OCI-LY3 (cell line): ENCODE results near the gene TBXA2R.

ENCODE experiments used
- H2AFZ ChIP-seq: fragments of 200-600, 300-600 bp; shearing (Covaris generic); 2 replicates; pipeline ENCODE4 v1.6.0; 2014; ENCODE audit warnings: antibody characterized with exemption, low read depth, low read length
- H3K27ac ChIP-seq: fragments of 200-600, 300-600 bp; sonication (generic); 2 replicates; pipeline ENCODE4 v1.5.1; 2014; ENCODE audit warnings: mild to moderate bottlenecking, low read length, moderate library complexity, mixed read lengths
- H3K27me3 ChIP-seq: fragments of 200-600, 300-600 bp; sonication (generic); 2 replicates; pipeline ENCODE4 v1.6.1; 2014; ENCODE audit warnings: low read depth, low read length, mixed read lengths
- H3K36me3 ChIP-seq: fragments of 200-600, 300-600 bp; sonication (generic); replicated peaks from 2 replicates; pipeline ENCODE3; 2014; ENCODE audit warnings: low read depth, low read length, mixed read lengths
- H3K4me1 ChIP-seq: fragments of 300-600, 200-600 bp; sonication (generic); 2 replicates; pipeline ENCODE4 v1.6.1; 2014; ENCODE audit warnings: low read length, mixed read lengths
- H3K4me2 ChIP-seq: fragments of 200-600, 300-600 bp; sonication (generic); 2 replicates; pipeline ENCODE4 v1.6.1; 2014; ENCODE audit warnings: low read length, mixed read lengths
- H3K4me3 ChIP-seq: fragments of 300-600, 200-600 bp; sonication (generic); 2 replicates; pipeline ENCODE4 v1.5.1; 2014; ENCODE audit warnings: antibody characterized with exemption, mild to moderate bottlenecking, low read length, moderate library complexity
- H3K79me2 ChIP-seq: fragments of 300-600, 200-600 bp; shearing (Covaris generic); 2 replicates; pipeline ENCODE4 v1.6.1; 2014; ENCODE audit warnings: mild to moderate bottlenecking, low read length, mixed read lengths
- H3K9ac ChIP-seq: fragments of 300-600, 200-600 bp; shearing (Covaris generic); 2 replicates; pipeline ENCODE4 v1.6.0; 2014; ENCODE audit warnings: mild to moderate bottlenecking, low read length, moderate library complexity
- H3K9me3 ChIP-seq: fragments of 200-600, 300-600 bp; shearing (Covaris generic); 2 replicates; pipeline ENCODE4 v1.6.1; 2014; ENCODE audit warnings: low read length, mixed read lengths; ENCODE audit not compliant: insufficient read depth
- H4K20me1 ChIP-seq: fragments of 200-600, 300-600 bp; sonication (generic); 2 replicates; pipeline ENCODE4 v1.6.1; 2016; ENCODE audit warnings: low read length, mixed read lengths; ENCODE audit not compliant: insufficient read depth
- EZH2phosphoT487 ChIP-seq: fragments of 200-600 bp; shearing (Covaris generic); IDR thresholded peaks from 2 replicates; pipeline ENCODE4 v1.6.1; 2018; ENCODE audit warnings: antibody characterized with exemption, mixed run types, low read depth
- TF ChIP-seq, protein P1 (sequence below): fragments of 200-600, 300-600 bp; sonication (generic); IDR thresholded peaks from 2 replicates; pipeline ENCODE4 v1.5.1; 2014; ENCODE audit warnings: antibody characterized with exemption, low read length, low read depth

Gene TBXA2R

DNA sequence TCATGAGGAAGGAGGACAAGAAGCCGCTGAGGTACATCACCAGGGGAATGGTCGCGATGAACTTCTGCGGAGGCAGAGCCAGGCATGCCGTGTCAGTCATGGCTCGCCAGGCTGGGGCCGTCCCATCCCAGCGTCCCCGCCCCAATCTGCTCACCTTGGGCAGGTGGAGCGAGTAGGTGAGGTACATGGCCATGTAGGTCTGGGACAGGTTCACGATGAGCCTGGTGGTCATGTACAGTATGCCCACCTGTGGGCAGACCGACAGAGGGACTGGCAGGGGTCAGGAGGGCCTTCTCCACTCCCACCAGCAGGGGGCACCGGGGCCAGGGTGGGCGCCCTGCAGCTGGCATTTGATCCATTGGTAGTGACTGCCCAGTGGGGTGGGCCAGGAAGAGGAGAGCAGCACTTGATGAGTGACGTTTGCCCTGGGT lies 59.4 kb downstream of the TBXA2R start:
- Histone ChIP-seq H3K4me3 (no peak overlapping the region), H3K27ac (no peak overlapping the region), H3K36me3 (peaks cover 45% of the 10 kb centered on the region), H3K9me3 (no peaks in the 10 kb centered on the region), H3K4me2 (no peak overlapping the region), H3K27me3 (no peaks in the 10 kb centered on the region), H4K20me1 (peaks cover 12% of the 10 kb centered on the region), H2AFZ (no peak overlapping the region), H3K4me1 (no peaks in the 10 kb centered on the region), H3K79me2 (peaks cover 22% of the 10 kb centered on the region), H3K9ac (no peak overlapping the region)
- TF ChIP-seq, protein P1, sequence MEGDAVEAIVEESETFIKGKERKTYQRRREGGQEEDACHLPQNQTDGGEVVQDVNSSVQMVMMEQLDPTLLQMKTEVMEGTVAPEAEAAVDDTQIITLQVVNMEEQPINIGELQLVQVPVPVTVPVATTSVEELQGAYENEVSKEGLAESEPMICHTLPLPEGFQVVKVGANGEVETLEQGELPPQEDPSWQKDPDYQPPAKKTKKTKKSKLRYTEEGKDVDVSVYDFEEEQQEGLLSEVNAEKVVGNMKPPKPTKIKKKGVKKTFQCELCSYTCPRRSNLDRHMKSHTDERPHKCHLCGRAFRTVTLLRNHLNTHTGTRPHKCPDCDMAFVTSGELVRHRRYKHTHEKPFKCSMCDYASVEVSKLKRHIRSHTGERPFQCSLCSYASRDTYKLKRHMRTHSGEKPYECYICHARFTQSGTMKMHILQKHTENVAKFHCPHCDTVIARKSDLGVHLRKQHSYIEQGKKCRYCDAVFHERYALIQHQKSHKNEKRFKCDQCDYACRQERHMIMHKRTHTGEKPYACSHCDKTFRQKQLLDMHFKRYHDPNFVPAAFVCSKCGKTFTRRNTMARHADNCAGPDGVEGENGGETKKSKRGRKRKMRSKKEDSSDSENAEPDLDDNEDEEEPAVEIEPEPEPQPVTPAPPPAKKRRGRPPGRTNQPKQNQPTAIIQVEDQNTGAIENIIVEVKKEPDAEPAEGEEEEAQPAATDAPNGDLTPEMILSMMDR: peak; percentile 50
- TF ChIP-seq EZH2phosphoT487: no peak

DNA sequence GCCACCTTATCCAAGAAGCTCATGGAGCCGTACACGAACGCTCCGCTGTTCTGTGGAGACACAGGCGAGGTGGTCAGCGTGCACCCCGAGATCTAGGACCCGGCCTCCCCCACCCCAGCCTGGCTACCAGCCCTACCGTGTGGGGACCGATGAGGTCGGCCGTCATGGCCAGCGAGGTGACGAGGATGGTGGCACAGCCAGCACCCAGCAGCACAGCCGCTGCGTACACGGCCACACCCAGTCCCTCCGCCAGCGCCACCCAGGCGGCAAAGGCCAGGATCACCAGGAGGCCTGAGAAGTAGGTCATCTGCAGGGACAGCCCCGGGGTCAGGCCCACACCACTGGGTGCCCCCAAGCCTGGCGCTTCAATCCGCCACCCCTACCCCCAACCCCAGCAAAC lies 60.6 kb downstream of the TBXA2R start:
- TF ChIP-seq, protein P1: no peak
- no peak for TF ChIP-seq EZH2phosphoT487
- H3K79me2 ChIP-seq: peaks cover 12% of the 10 kb centered on the region
- no peaks in the 10 kb centered on the region for H3K27me3 ChIP-seq
- H3K4me1 ChIP-seq: no peaks in the 10 kb centered on the region
- peaks cover 45% of the 10 kb centered on the region for H3K36me3 ChIP-seq
- H3K9me3 ChIP-seq: no peaks in the 10 kb centered on the region
- H2AFZ ChIP-seq: no peak overlapping the region
- no peak overlapping the region for H3K4me2 ChIP-seq
- no peak overlapping the region for H3K4me3 ChIP-seq
- no peak overlapping the region for H3K9ac ChIP-seq
- H3K27ac ChIP-seq: no peak overlapping the region
- peaks cover 12% of the 10 kb centered on the region for H4K20me1 ChIP-seq

DNA sequence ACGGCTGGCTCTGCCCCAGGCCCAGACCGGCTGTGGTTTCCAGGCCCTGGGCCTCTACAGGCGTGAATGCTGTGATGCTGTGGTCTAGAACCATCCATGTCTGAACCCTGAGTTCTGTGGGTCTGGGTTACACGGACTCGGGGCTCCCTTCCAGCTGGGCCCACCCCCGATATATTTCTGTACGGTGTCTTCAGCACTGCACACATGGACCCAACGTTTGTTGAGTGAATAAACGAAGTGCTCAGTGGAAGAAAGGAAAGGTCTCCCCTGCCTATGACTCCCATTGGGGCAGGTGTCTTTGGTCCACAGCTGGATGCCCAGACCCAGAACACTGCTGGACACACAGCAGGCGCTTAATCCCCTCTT lies 61.0 kb downstream of the TBXA2R start:
- TF ChIP-seq, protein P1: no peak
- TF ChIP-seq EZH2phosphoT487: no peak
- Histone ChIP-seq H3K27ac (peak overlapping the region; percentile 1; the same call in 1 of the 2 replicates), H3K27me3 (no peaks in the 10 kb centered on the region), H3K36me3 (peaks cover 41% of the 10 kb centered on the region), H3K4me2 (no peak overlapping the region), H3K9me3 (no peaks in the 10 kb centered on the region), H3K4me1 (no peaks in the 10 kb centered on the region), H3K79me2 (peaks cover 7% of the 10 kb centered on the region; the same call in 1 of the 2 replicates), H2AFZ (no peak overlapping the region), H3K9ac (no peak overlapping the region), H4K20me1 (peaks cover 12% of the 10 kb centered on the region), H3K4me3 (no peak overlapping the region)

DNA sequence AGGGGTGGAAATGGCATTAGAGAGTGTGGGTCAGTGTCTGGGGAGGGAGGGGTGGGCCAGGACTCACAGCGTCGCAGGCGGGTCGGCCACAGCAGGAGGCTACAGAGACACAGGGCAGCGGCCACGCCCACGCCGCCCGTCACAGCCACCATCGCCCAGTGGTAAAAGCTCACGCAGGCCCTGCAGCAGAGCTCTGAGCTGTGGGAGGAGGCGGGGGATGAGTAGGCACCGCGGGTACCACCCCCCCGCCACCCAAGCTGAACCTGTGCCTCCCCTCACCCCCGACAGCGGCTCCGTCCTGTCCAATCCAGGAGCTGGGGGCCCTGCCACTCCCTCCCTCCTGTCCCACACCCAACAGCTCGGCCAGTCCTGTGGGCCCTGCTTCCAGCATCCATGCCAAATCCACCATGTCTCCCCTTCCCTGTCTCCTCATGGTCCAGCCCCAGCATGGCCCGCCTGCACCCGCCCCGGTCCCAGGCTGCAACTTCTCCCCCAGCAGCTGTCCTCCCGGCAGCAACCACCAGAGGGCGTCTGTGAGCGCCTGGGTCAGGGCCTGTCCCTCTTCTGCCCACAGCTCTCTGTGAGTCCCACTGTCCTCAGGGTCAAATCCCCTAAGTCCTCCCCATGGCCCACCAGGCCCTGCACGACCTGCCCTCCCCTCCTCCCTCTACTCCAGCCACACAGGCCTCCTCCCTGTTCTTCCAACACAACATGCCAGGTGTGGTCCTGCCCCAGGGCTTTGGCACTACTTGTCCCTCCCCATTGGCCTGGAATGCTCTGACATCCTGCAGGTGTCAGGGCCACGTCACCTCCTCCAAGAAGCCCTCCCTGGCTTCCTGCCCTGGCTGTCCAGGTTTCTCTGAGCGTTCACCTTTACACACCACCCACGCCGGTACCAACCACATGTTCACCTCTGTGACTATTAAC lies 61.7 kb downstream of the TBXA2R start:
- peak overlapping the region; percentile 1; the same call in 1 of the 2 replicates for H3K27ac ChIP-seq
- H3K36me3 ChIP-seq: peaks cover 39% of the 10 kb centered on the region
- H3K9ac ChIP-seq: no peak overlapping the region
- TF ChIP-seq, protein P1: peak; percentile 96
- TF ChIP-seq EZH2phosphoT487: no peak
- no peaks in the 10 kb centered on the region for H3K9me3 ChIP-seq
- peaks cover 7% of the 10 kb centered on the region; the same call in 1 of the 2 replicates for H3K79me2 ChIP-seq
- H3K4me2 ChIP-seq: no peak overlapping the region
- H3K27me3 ChIP-seq: no peaks in the 10 kb centered on the region
- H3K4me1 ChIP-seq: no peaks in the 10 kb centered on the region
- no peak overlapping the region for H2AFZ ChIP-seq
- H3K4me3 ChIP-seq: no peak overlapping the region
- peaks cover 12% of the 10 kb centered on the region for H4K20me1 ChIP-seq
